ENCODE results near the gene TMEM121B.
"Not testable (repeated sequence)": the region's sequence is repeated elsewhere in the genome, so short reads cannot be mapped to it uniquely, and the experiment has no call there.

Gene TMEM121B

DNA sequence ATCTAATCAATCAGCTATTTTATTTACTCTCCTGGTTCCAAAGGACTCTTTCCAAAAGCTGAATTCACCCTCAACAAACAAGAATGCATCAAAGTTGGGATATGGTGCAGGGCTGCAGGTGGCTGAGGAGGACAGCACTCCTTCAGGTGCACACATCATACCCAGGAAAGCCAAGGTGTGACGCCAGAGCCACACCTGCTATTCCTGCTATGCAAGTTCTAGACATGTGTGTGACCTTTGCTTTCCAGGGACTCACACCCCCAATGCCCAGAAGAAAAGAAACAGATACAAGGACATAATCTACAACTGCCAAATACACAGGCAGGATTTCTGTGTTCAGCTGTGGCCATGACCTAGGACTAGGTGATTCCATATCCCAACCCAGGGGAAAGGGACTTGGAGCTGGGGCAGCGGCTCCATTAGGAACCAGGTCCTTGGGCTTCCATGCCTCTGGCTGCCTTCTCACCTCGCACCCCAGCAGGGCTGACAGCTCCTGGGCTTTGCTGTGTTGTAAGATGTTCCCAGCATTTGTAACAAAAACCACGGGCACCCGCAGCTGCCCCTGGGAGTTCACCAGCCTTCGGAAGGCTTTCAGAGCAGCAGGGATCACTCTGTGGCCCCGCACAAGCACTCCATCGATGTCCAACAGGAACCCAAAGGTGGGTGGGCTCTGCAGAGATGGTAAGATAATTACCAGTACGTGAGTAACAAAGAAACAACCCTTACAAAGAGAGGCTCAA is 28.1 kb upstream of the TMEM121B start:
- peak in 1 of 2 experiments; percentile 66 for DNase-seq (ENCODE audit: low read depth in 1 of 2, low spot score in 1 of 2)
- in situ Hi-C loops (cut with HindIII; ENCODE audit: low pct_unique_long_range_greater_than_20kb, low sequenced_read_pairs), result no loop called here
- no peak for TF ChIP-seq JUND (IDR thresholded peaks at IDR 0.05; ENCODE audit: low read depth)

GRCh38 chr22:17147458-17147857 is 26.3 kb upstream of the TMEM121B start:
- in situ Hi-C loops (cut with HindIII; ENCODE audit: low pct_unique_long_range_greater_than_20kb, low sequenced_read_pairs); DNase-seq (ENCODE audit: low read depth in 1 of 2, low spot score in 1 of 2): not testable (repeated sequence)

- no peak for DNase-seq (ENCODE audit: low read depth in 1 of 2, low spot score in 1 of 2)
- in situ Hi-C loops (cut with HindIII; ENCODE audit: low pct_unique_long_range_greater_than_20kb, low sequenced_read_pairs), result no loop called here
- no peak for TF ChIP-seq JUND (IDR thresholded peaks at IDR 0.05; ENCODE audit: low read depth)
Measured at GRCh38 chr22:17145021-17145680, 24.0 kb upstream of the TMEM121B start.

DNA sequence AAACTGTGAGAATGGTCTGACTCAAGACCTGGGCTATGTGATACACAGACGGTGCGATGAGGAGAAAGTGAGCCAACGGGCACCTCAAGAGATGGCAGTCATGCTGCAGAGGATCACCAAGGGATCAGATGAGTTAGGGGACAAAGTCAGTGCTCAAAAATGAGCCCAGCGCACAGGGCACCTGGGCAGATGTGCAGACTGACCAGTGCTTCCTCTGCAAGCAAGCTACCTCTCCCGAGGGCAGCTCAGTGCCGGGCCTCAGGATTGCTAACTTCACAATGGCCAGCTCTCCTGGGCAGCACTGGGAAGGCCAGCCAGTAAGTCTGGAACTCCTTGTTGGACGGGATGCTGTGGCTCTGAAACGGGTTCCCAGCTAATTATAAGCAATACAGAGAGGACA is 22.7 kb upstream of the TMEM121B start:
- in situ Hi-C loops (cut with HindIII; ENCODE audit: low pct_unique_long_range_greater_than_20kb, low sequenced_read_pairs), result no loop called here
- no peak for DNase-seq (ENCODE audit: low read depth in 1 of 2, low spot score in 1 of 2)
- TF ChIP-seq JUND (IDR thresholded peaks at IDR 0.05; ENCODE audit: low read depth), result no peak

GRCh38 chr22:17143101-17143500 is 21.9 kb upstream of the TMEM121B start:
- no peak for DNase-seq (ENCODE audit: low read depth in 1 of 2, low spot score in 1 of 2)
- no peak for TF ChIP-seq JUND (IDR thresholded peaks at IDR 0.05; ENCODE audit: low read depth)
- in situ Hi-C loops (cut with HindIII; ENCODE audit: low pct_unique_long_range_greater_than_20kb, low sequenced_read_pairs), result no loop called here

GRCh38 chr22:17140826-17141766 is 19.9 kb upstream of the TMEM121B start:
- DNase-seq (ENCODE audit: low read depth in 1 of 2, low spot score in 1 of 2), result no peak
- in situ Hi-C loops (cut with HindIII; ENCODE audit: low pct_unique_long_range_greater_than_20kb, low sequenced_read_pairs), result no loop called here
- no peak for TF ChIP-seq JUND (IDR thresholded peaks at IDR 0.05; ENCODE audit: low read depth)

DNA sequence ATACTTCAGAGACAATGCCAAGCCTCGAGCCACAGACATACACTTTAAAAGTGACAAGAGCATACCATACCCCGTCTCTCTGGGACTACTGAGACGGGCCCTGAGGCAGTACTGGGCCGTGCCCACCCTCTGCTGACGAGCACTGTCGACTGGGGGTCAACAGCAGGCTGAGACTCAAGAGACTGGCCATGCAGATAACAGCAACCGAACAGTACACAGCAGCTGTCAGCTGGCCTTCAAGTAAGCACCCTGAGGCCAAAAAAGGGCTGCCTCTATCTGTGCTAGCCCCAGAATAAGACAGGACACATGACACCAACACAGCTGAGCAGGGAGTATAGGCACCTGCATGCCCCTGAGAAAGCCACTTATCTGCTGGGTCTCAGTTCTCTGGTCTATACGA is 18.9 kb upstream of the TMEM121B start:
- DNase-seq (ENCODE audit: low read depth in 1 of 2, low spot score in 1 of 2), result no peak
- in situ Hi-C loops (cut with HindIII; ENCODE audit: low pct_unique_long_range_greater_than_20kb, low sequenced_read_pairs), result no loop called here

GRCh38 chr22:17138513-17138912 is 17.4 kb upstream of the TMEM121B start:
- TF ChIP-seq JUND (IDR thresholded peaks at IDR 0.05; ENCODE audit: low read depth), result no peak
- in situ Hi-C loops (cut with HindIII; ENCODE audit: low pct_unique_long_range_greater_than_20kb, low sequenced_read_pairs), result no loop called here
- DNase-seq (ENCODE audit: low read depth in 1 of 2, low spot score in 1 of 2), result no peak

More for the DNA sequence above, 18.9 kb upstream of the TMEM121B start:
- no peak for TF ChIP-seq JUND (IDR thresholded peaks at IDR 0.05; ENCODE audit: low read depth)

DNA sequence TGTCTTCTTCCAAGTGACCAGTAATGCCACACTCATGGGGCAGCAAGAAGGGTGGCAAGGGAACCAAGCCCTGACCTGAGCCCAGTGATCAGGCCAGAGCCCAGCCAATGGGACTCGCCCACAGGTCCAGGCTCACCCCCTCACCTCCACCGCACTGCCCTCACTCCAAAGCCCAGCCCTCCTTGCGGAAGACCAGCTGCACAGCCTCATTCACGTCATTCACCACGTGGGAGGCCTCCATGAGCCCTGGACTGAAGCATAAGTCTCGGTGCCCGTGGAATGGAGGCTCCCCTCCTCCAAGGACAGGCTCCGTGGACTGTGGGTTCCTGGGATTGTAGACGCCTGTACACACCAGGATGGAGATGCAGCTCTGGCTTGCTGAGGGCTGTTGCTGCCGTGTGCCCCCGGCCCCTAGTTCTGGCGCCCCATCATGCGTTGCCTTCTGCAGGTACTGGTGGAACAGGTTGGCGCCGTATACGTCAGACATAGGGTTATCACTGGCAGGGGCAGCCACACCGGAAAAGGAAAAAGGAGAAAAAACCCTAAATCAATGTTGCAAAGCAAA is 16.8 kb upstream of the TMEM121B start:
- in situ Hi-C loops (cut with HindIII; ENCODE audit: low pct_unique_long_range_greater_than_20kb, low sequenced_read_pairs), result no loop called here
- TF ChIP-seq JUND (IDR thresholded peaks at IDR 0.05; ENCODE audit: low read depth), result no peak
- DNase-seq (ENCODE audit: low read depth in 1 of 2, low spot score in 1 of 2), result no peak

GRCh38 chr22:17137170-17137569 is 16.0 kb upstream of the TMEM121B start:
- DNase-seq (ENCODE audit: low read depth in 1 of 2, low spot score in 1 of 2), result no peak
- no peak for TF ChIP-seq JUND (IDR thresholded peaks at IDR 0.05; ENCODE audit: low read depth)
- in situ Hi-C loops (cut with HindIII; ENCODE audit: low pct_unique_long_range_greater_than_20kb, low sequenced_read_pairs), result no loop called here

GRCh38 chr22:17135153-17135760 is 14.1 kb upstream of the TMEM121B start:
- no peak for DNase-seq (ENCODE audit: low read depth in 1 of 2, low spot score in 1 of 2)
- in situ Hi-C loops (cut with HindIII; ENCODE audit: low pct_unique_long_range_greater_than_20kb, low sequenced_read_pairs), result no loop called here
- TF ChIP-seq JUND (IDR thresholded peaks at IDR 0.05; ENCODE audit: low read depth), result no peak

DNA sequence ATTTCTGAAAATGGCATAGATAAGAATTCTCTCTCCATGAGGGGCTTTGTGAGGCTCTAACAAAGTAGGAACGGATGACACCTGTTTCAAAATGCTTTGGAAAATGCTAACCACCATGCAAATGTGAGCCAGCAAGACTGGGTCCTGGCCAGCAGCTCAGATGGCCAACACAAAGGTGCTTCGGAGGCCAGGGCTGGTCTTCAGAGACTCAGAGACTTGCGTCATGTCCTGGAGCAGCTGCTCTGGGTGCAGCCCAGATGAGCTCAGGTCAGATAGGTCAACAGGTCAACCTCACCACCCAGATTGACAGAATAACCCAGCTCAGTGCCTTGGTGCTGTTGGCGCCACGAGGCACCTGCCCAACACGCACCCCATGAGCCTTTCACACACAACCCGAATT is 12.0 kb upstream of the TMEM121B start:
- no peak for TF ChIP-seq JUND (IDR thresholded peaks at IDR 0.05; ENCODE audit: low read depth)
- DNase-seq (ENCODE audit: low read depth in 1 of 2, low spot score in 1 of 2), result no peak
- in situ Hi-C loops (cut with HindIII; ENCODE audit: low pct_unique_long_range_greater_than_20kb, low sequenced_read_pairs), result no loop called here
